Measurements from ENCODE around the gene IL17RE. TPM values are rescaled to one million over a fixed set of nuclear protein-coding genes. Genes with fewer than 3 reads are reported as not detected.
"Not testable (repeated sequence)": the region's sequence is repeated elsewhere in the genome, so short reads cannot be mapped to it uniquely, and the experiment has no call there.

The IL17RE gene
- polyA plus RNA-seq, 3 donors, result 0.27 TPM; not detected in 2

- no peaks in the 10 kb centered on the region for H4K20me1 ChIP-seq (ENCODE audit: insufficient read depth, low read length)
- no peak for TF ChIP-seq CTCF (IDR thresholded peaks at IDR 0.05)
- H3K9me3 Mint-ChIP-seq, result no peaks in the 10 kb centered on the region
- H3K4me2 ChIP-seq (replicated peaks; ENCODE audit: extremely low read depth, low read length, poor library complexity, severe bottlenecking), result no peak overlapping the region
- no peaks in the 10 kb centered on the region for H3K27me3 Mint-ChIP-seq (ENCODE audit: low read depth in 3 of 3)
- peaks cover 40 to 50% of the 10 kb centered on the region in 2 donors for H3K36me3 Mint-ChIP-seq
- no peak overlapping the region for H3K27ac Mint-ChIP-seq
- intact Hi-C loops (cut with micrococcal nuclease), result loop anchor here in 1 of 2 donors (10.0 kb wide), 1 partner anchor 386 kb away; the partner anchor contains the start of gene SEC13
- no CpG with 5 or more reads among the region's 2 CpGs for WGBS (ENCODE audit: insufficient coverage)
- H3K36me3 ChIP-seq (replicated peaks in 1 of 2; ENCODE audit: control insufficient read depth in 1 of 2, insufficient read depth in 2 of 2, low read length in 2 of 2), result peaks cover 13 to 34% of the 10 kb centered on the region in 2 donors
- no peak for DNase-seq
- no peak overlapping the region for H3K4me3 Mint-ChIP-seq
- no peak overlapping the region for H3K9ac ChIP-seq (ENCODE audit: insufficient read depth, low read length, poor library complexity, severe bottlenecking)
- peaks cover 5% of the 10 kb centered on the region for H3K79me2 ChIP-seq (ENCODE audit: insufficient read depth, low read length)
- H3K4me1 ChIP-seq (ENCODE audit: control insufficient read depth in 1 of 2, insufficient read depth in 2 of 2, low read length in 2 of 2), result peaks cover 13 to 20% of the 10 kb centered on the region in 2 donors
- no peak overlapping the region for H3K4me3 ChIP-seq (replicated peaks in 1 of 3; ENCODE audit: low read depth in 2 of 3, low read length in 3 of 3)
- peaks cover 22% of the 10 kb centered on the region for H3K4me1 Mint-ChIP-seq
- no peaks in the 10 kb centered on the region for H3K27me3 ChIP-seq (ENCODE audit: control insufficient read depth in 2 of 2, insufficient read depth in 2 of 2, low read length in 2 of 2)
- no peaks in the 10 kb centered on the region for H3K9me3 ChIP-seq (replicated peaks in 1 of 2; ENCODE audit: control insufficient read depth in 1 of 2, insufficient read depth in 1 of 2, low read length in 2 of 2)
- H2AFZ ChIP-seq (ENCODE audit: insufficient read depth, low read depth, low read length, poor library complexity, severe bottlenecking), result no peak overlapping the region
- H3K27ac ChIP-seq (ENCODE audit: low read depth in 1 of 2, low read length in 2 of 2), result no peak overlapping the region
These were observed 36.3 kb downstream of the IL17RE start for GRCh38 chr3:9938966-9939365.

- H3K4me3 Mint-ChIP-seq; H3K9me3 ChIP-seq (replicated peaks in 1 of 2; ENCODE audit: control insufficient read depth in 1 of 2, insufficient read depth in 1 of 2, low read length in 2 of 2); H3K27me3 Mint-ChIP-seq (ENCODE audit: low read depth in 3 of 3); H3K4me3 ChIP-seq (replicated peaks in 1 of 3; ENCODE audit: low read depth in 2 of 3, low read length in 3 of 3); H3K79me2 ChIP-seq (ENCODE audit: insufficient read depth, low read length); H3K4me2 ChIP-seq (replicated peaks; ENCODE audit: extremely low read depth, low read length, poor library complexity, severe bottlenecking); H2AFZ ChIP-seq (ENCODE audit: insufficient read depth, low read depth, low read length, poor library complexity, severe bottlenecking); H3K9ac ChIP-seq (ENCODE audit: insufficient read depth, low read length, poor library complexity, severe bottlenecking); H3K27me3 ChIP-seq (ENCODE audit: control insufficient read depth in 2 of 2, insufficient read depth in 2 of 2, low read length in 2 of 2); H3K9me3 Mint-ChIP-seq; H4K20me1 ChIP-seq (ENCODE audit: insufficient read depth, low read length); DNase-seq; H3K27ac ChIP-seq (ENCODE audit: low read depth in 1 of 2, low read length in 2 of 2); H3K27ac Mint-ChIP-seq: not testable (repeated sequence)
- intact Hi-C loops (cut with micrococcal nuclease), result loop anchor here in 1 of 2 donors (10.0 kb wide), 1 partner anchor 385 kb away; the partner anchor contains the start of gene SEC13
- peaks cover 13% of the 10 kb centered on the region for H3K4me1 Mint-ChIP-seq
- peaks cover 40 to 52% of the 10 kb centered on the region in 2 donors for H3K36me3 Mint-ChIP-seq
- 100% methylated on average over 4 of the region's 32 CpGs for WGBS (ENCODE audit: insufficient coverage)
- H3K36me3 ChIP-seq (replicated peaks in 1 of 2; ENCODE audit: control insufficient read depth in 1 of 2, insufficient read depth in 2 of 2, low read length in 2 of 2), result peaks cover 13 to 40% of the 10 kb centered on the region in 2 donors
- H3K4me1 ChIP-seq (ENCODE audit: control insufficient read depth in 1 of 2, insufficient read depth in 2 of 2, low read length in 2 of 2), result peaks cover 5 to 11% of the 10 kb centered on the region in 2 donors
These were observed 37.3 kb downstream of the IL17RE start for GRCh38 chr3:9939906-9940305.
